Measurements from ENCODE around the gene PLPPR3. TPM values are rescaled to one million over a fixed set of nuclear protein-coding genes. Genes with fewer than 3 reads are reported as not detected.

The PLPPR3 gene
- polyA plus RNA-seq, 1 of the 3 experiments (the other 2 are of a cell fraction), result 1.6 TPM

- TF ChIP-seq USF1 (IDR thresholded peaks at IDR 0.05; ENCODE audit: borderline replicate concordance, low read depth) (peak; percentile 99), GATA2 (CRISPR knock-in tag; IDR thresholded peaks at IDR 0.05) (no peak), MAX (IDR thresholded peaks at IDR 0.05; ENCODE audit: low read depth) (peak; percentile 89), TCF12 (IDR thresholded peaks at IDR 0.05) (0 out of 2 replicates have a peak, but pooled peaks have one; percentile 5), FOXJ3 (CRISPR knock-in tag; IDR thresholded peaks at IDR 0.05) (no peak), IRF3 (IDR thresholded peaks at IDR 0.05; ENCODE audit: low read depth, low read length) (peak; percentile 86), PBX3 (IDR thresholded peaks at IDR 0.05) (peak; percentile 95), USF2 (IDR thresholded peaks at IDR 0.05; ENCODE audit: borderline replicate concordance, low read depth, low read length) (peak; percentile 90), RAD21 (IDR thresholded peaks at IDR 0.05; ENCODE audit: low read length) (no peak), REST (IDR thresholded peaks at IDR 0.05; ENCODE audit: low read depth, low read length) (peak; percentile 56; the same call in 1 of the 2 replicates), MEF2A (IDR thresholded peaks at IDR 0.05; ENCODE audit: borderline replicate concordance, low read depth) (no peak), RXRA (IDR thresholded peaks at IDR 0.05; ENCODE audit: borderline replicate concordance, low read depth) (no peak)
These were observed 24.8 kb downstream of the PLPPR3 start, which contains the start of gene PTBP1 (continued) for GRCh38 chr19:796692-797527.
